IPS DF 4.7 (cell line): ENCODE results near the gene TMEM201.

Experiments used
- DNase-seq: peaks from one replicate; pipeline ENCODE4 v3.0.0-alpha.2; 2013; ENCODE audit warnings: low spot score; ENCODE audit errors: extremely low read depth

Gene TMEM201

DNA sequence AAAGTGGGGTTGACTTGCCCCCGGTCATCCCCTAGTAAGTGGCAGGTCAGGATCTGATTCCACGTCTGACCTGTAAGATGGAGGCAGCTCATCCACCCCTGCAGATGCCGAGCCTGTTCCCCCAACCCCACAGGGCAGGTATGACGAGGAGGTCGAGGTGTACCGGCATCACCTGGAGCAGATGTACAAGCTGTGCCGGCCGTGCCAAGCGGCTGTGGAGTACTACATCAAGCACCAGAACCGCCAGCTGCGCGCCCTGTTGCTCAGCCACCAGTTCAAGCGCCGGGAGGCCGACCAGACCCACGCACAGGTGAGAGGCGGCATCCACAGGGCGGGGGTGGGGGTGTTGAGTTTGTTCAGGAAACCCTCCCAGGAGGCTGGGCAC, 9.6 kb downstream of the TMEM201 start:
- no peak for DNase-seq

GRCh38 chr1:9599741-9600140, 11.0 kb downstream of the TMEM201 start:
- no peak for DNase-seq

GRCh38 chr1:9600861-9601834, 12.4 kb downstream of the TMEM201 start:
- no peak for DNase-seq

DNA sequence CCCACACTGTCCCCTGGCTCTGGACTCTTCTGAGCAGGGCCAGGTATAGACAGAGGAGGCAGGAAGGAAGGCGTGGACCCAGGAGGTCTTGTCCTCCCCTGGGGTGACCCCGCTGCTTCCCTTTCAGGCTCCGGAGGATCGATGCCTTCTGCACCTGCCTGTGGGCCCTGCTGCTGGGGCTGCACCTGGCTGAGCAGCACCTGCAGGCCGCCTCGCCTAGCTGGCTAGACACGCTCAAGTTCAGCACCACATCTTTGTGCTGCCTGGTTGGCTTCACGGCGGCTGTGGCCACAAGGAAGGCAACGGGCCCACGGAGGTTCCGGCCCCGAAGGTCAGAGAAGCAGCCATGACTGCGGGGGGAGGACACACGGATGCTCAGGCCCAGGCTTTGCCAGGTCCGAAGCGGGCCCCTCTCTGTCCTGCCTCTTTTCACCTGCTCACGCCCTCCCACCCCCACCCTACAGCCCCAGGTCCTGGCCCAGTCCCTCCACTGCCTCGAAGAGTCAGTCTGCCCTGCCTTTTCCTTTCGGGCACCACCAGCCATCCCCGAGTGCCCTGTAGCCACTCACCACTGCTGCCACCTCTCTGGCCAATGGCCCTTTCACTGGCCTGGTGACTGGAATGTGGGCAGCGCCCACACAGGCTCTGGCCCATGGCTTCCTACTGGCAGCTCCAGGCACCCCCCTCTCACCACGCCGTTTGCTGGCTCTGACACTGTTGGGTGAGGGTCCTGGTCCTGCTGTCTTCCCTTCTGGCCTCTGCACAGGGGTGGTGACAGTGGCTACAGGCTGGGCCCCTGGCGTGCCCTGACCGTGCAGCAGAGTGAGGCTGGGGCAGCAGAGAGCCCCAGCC, 13.5 kb downstream of the TMEM201 start:
- DNase-seq = no peak

- DNase-seq = no peak
Measured at GRCh38 chr1:9602794-9603167, 14.1 kb downstream of the TMEM201 start.

GRCh38 chr1:9603307-9603706, 14.6 kb downstream of the TMEM201 start:
- DNase-seq = no peak

- DNase-seq = no peak
Measured at GRCh38 chr1:9603766-9604753, 15.3 kb downstream of the TMEM201 start.

DNA sequence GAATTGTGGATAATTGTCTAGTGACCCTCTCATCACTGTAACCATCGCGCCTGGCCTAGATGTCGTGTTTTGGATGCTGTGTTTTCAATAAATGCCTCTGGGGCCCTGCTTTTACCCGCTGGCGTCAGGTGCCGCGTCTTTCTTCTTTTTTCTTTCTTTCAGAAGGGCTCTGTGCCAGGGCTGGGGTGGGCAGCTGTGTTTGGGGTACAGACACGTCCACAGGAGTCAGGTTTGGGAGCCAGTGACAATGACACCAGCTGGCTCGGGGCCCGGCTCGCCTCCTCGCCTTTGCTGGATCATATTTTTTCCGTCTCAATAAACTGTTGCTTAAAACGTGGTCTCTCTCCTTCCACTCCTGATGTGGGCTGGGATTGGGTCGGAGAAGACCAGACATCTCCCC, 16.1 kb downstream of the TMEM201 start:
- DNase-seq = no peak

DNA sequence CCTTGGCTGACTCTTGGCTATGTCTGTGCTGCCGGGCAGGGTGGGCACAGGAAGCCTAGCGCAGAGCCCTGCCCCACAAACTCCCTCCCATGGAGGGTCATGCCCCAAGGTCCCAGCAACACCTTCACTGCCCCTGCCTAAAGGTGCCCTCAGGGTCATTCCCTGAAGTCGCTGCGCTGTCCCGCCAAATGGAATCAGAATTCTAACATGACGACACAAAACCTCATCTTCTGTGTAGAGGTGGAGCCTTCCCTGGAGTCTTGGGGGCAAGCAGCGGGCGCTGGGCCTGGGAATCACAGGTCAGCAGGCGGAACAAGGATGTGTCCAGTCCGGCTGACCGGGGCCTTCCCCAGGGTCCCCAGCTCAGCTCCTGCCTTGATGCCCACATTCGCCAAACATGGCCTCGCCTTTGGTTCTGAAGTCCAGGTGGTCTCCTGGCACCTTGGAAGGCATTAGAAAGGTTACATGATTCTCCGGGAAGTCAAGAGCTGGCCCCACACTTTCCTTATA, 17.3 kb downstream of the TMEM201 start:
- no peak for DNase-seq

DNA sequence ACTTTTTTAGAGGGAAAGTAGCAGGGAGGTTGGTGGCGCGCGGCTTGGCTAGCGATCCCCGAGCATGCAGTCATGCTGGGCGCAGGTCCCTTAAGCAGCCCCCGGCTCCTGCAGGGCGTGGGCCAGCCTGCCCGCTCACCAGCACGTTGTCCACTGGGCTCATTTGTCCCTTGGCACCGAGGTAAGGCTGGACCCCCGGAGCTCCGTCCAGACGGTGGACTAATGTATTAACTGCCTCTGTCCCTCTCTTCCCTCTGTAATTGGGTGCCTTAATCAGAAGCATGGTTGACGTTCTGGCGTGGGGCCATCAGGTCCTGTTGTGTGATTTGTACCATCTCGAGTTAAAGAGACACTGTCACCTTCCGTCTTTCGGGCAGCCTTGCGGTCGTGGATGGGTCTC, 17.7 kb downstream of the TMEM201 start:
- DNase-seq = no peak

- DNase-seq = no peak
Measured at GRCh38 chr1:9606948-9607347, 18.2 kb downstream of the TMEM201 start.

GRCh38 chr1:9607352-9607751, 18.6 kb downstream of the TMEM201 start:
- DNase-seq = no peak

- no peak for DNase-seq
Measured at GRCh38 chr1:9609998-9610397, 21.3 kb downstream of the TMEM201 start.

DNA sequence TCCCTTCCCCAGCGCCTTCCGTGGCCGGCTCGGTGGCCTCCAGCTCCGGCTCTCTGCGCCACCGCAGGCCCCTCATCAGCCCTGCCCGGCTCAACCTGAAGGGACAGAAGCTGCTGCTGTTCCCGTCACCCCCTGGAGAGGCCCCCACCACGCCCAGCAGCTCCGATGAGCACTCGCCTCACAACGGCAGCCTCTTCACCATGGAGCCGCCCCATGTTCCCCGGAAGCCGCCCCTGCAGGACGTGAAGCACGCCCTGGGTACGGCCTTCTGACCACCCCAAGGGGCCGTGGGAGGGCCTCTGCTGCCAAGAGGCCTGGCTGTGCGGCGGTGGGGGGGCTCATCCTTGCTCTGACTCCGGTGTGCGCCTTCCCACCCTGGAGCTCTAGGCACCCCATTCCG, 21.8 kb downstream of the TMEM201 start:
- no peak for DNase-seq

DNA sequence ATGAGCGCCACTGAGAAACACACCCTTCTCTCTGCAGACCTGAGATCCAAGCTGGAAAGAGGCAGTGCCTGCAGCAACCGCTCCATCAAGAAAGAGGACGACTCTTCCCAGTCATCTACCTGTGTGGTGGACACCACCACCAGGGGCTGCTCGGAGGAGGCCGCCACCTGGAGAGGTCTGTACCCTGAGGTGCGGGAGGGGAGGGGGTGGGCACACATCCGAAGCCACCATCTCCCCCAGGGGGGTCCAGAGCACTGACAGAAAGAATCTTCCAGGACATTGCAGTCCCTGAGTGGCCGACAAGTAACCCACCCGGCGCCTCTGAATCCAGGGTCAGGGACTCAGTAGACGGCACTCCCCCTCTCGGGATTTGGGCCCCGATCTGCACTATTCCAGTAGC, 23.0 kb downstream of the TMEM201 start:
- DNase-seq = no peak

- DNase-seq = no peak
Measured at GRCh38 chr1:9612162-9612845, 23.6 kb downstream of the TMEM201 start.

- no peak for DNase-seq
Measured at GRCh38 chr1:9612871-9613624, 24.3 kb downstream of the TMEM201 start.

DNA sequence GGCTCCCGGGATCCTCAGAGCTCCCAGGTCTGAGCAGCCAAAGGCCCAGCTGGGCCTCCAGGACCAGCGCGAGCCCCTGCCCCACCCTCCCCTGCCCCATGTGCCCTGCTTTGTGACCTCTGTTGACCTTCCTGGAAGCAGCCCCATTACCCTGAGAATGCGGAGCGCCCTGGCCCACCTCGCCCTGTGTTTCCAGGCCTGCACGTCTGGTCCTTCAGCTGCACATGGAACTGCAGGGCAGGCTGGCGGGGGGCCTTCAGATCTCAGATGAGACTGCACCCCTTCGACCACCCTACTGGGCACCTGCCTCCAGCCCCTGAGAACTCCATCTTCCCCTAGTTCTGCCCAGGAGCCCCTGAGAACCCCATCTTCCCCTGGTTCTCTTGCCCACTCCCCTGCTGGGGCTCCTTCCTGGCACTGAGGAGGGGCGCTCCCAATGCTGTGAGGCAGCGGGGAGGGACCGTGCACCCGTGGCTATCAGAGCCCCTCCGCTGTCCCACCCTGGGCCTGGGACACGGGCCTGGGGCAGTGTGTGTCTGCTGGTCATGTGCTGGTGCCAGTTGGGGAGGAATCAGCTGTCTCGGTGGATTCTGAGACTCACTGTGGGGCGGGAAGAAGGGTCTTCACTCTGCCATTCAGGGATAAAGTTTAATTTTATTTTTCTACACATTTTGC, 25.1 kb downstream of the TMEM201 start:
- no peak for DNase-seq
